Esophagus muscularis mucosa (tissue), 4 donors: ENCODE results near the gene ZMIZ1. TPM values are rescaled to one million over a fixed set of nuclear protein-coding genes. Genes with fewer than 3 reads are reported as not detected.
A peak's percentile ranks its signal among the peaks of the same experiment; 100 is the strongest.

ENCODE experiments used
- DNase-seq: peaks from one replicate; pipeline ENCODE4 v3.0.0-alpha.2; 2017; ENCODE audit errors: extremely low spot score
- H3K27ac ChIP-seq, 4 donors: fragments of 200-600 bp; sonication (generic); replicated peaks in 1 of 4; 1 replicate in 3 of 4; 2 replicates in 1 of 4; pipeline ENCODE4 v1.5.1; 2016 to 2019; ENCODE audit warnings: mild to moderate bottlenecking in 1 of 4
- H3K27me3 ChIP-seq, 4 donors: fragments of 200-600 bp; sonication (generic); one replicate each; pipeline versions ENCODE4 v1.5.1 to v1.6.0; 2016 to 2019
- H3K36me3 ChIP-seq, 4 donors: fragments of 200-600 bp; sonication (generic); one replicate each; pipeline ENCODE4 v1.5.1; 2016 to 2019
- H3K4me1 ChIP-seq, 4 donors: fragments of 200-600 bp; sonication (generic); one replicate each; pipeline ENCODE4 v1.5.1; 2016 to 2019
- H3K4me3 ChIP-seq, 4 donors: fragments of 200-600 bp; sonication (generic); 1 replicate in 2 of 4; 2 replicates in 2 of 4; pipeline ENCODE4 v1.5.1; 2016 to 2019; ENCODE audit warnings: mild to moderate bottlenecking in 4 of 4, moderate library complexity in 1 of 4
- H3K9me3 ChIP-seq, 4 donors: fragments of 200-600 bp; sonication (generic); 1 replicate in 3 of 4; 2 replicates in 1 of 4; pipeline ENCODE4 v1.5.1; 2016 to 2019
- EP300 ChIP-seq: sonication (generic); formaldehyde crosslinking; IDR thresholded peaks from one replicate; pipeline ENCODE4 v1.6.1; 2017; ENCODE audit warnings: antibody characterized with exemption
- POLR2A ChIP-seq: fragments of 450-650 bp; IDR thresholded peaks from one replicate; pipeline ENCODE4 v1.6.1; 2017; ENCODE audit warnings: antibody characterized with exemption, moderate library complexity, mild to moderate bottlenecking, low read depth
- POLR2AphosphoS5 ChIP-seq, 2 donors: sonication (generic); formaldehyde crosslinking; IDR thresholded peaks; one replicate each; pipeline ENCODE4 v1.6.1; 2017; ENCODE audit warnings: antibody characterized with exemption in 2 of 2
- WGBS: methylation state at CpG from one replicate; pipeline ENCODE4 v1.1.5; 2018; 5-methylcytosine and 5-hydroxymethylcytosine counted together
- intact Hi-C: fragments of 100-400 bp; cut with DNase I; formaldehyde crosslinking; loops from one replicate; pipeline ENCODE4 v1.15.1; 2023
- total RNA-seq, 4 donors: library from RNA; depleted of rRNA; stranded (reverse); fragments of >200 nt; gene quantifications; one replicate each; pipeline versions ENCODE4 v1.1.0 to v1.2.1, GENCODE V29; 2016
- TF ChIP-seq, protein P1 (sequence below), 3 experiments: fragments of 200-600 bp in 2 of 3; fragments of 450-650 bp in 1 of 3; sonication (generic) in 2 of 3; IDR thresholded peaks; one replicate each; pipeline ENCODE4 v1.5.1; 2017 to 2019; ENCODE audit warnings: antibody characterized with exemption in 3 of 3, mild to moderate bottlenecking in 2 of 3, moderate library complexity in 1 of 3

ZMIZ1 gene
- total RNA-seq, 4 donors from 2014 or later, result 48.7 to 87.2 (median 66.0) TPM

DNA sequence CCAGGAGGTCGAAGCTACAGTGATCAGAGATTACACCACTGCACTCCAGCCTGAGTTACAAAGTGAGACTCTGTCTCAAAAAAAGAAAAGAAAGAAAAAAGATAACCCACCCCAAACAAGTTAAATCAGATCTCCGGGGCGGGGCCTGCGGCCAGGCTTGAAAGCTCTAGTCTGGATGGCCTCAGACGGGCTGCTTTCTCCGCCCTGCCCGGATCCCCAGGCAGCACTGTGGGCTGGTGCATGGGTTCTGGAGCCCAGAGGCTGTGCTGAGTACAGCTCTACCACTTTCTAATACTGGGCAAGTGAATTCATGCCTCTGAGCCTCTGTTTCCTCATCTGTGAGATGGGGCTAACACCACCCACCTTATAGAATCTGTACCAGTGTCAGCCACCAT lies 83.7 kb downstream of the ZMIZ1 start:
- TF ChIP-seq EP300 (no peak), POLR2AphosphoS5 (IDR thresholded peaks at IDR 0.05) (no peak), POLR2A (no peak)
- TF ChIP-seq, protein P1, sequence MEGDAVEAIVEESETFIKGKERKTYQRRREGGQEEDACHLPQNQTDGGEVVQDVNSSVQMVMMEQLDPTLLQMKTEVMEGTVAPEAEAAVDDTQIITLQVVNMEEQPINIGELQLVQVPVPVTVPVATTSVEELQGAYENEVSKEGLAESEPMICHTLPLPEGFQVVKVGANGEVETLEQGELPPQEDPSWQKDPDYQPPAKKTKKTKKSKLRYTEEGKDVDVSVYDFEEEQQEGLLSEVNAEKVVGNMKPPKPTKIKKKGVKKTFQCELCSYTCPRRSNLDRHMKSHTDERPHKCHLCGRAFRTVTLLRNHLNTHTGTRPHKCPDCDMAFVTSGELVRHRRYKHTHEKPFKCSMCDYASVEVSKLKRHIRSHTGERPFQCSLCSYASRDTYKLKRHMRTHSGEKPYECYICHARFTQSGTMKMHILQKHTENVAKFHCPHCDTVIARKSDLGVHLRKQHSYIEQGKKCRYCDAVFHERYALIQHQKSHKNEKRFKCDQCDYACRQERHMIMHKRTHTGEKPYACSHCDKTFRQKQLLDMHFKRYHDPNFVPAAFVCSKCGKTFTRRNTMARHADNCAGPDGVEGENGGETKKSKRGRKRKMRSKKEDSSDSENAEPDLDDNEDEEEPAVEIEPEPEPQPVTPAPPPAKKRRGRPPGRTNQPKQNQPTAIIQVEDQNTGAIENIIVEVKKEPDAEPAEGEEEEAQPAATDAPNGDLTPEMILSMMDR (IDR thresholded peaks at IDR 0.05), result no peak
- Histone ChIP-seq H3K27ac (peak overlapping the region; percentile 85 to 90 (median 88)), H3K9me3 (no peaks in the 10 kb centered on the region), H3K4me3 (no peak overlapping the region), H3K36me3 (peaks cover 0 to 3% (median 0%) of the 10 kb centered on the region in 4 donors), H3K27me3 (no peaks in the 10 kb centered on the region), H3K4me1 (peaks cover 99 to 100% (median 100%) of the 10 kb centered on the region in 4 donors)
- intact Hi-C loops, result no loop called here
- no peak for DNase-seq
- 85% methylated on average over 7 of the region's 7 CpGs for WGBS

DNA sequence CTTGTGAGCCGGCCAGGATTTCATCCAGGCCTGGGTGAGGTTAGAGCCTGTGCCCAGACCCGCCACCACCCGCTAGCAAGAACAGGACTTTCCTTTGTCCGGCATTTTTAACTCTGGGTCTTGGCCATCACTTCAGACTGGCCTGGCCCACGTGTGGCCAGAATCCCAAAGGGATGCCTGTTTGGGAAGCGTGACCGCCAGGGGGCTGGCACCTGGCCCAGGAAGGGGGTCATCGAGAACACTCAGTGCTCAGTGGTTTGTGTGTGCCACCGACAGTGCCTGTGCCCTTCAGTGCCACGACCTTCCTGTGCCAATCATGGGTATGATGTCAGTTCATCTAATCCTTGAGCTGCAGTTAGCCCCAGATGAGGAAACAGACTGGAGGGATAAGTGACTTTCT lies 85.0 kb downstream of the ZMIZ1 start:
- no peaks in the 10 kb centered on the region for H3K27me3 ChIP-seq
- H3K9me3 ChIP-seq, result no peaks in the 10 kb centered on the region
- WGBS, result 40% methylated on average over 2 of the region's 10 CpGs
- intact Hi-C loops, result no loop called here
- H3K4me1 ChIP-seq, result peaks cover 99 to 100% (median 100%) of the 10 kb centered on the region in 4 donors
- peak overlapping the region; percentile 85 to 90 (median 88) for H3K27ac ChIP-seq
- TF ChIP-seq EP300 (no peak), POLR2AphosphoS5 (IDR thresholded peaks at IDR 0.05) (peak; percentile 28 to 38)
- no peaks in the 10 kb centered on the region for H3K36me3 ChIP-seq
- H3K4me3 ChIP-seq, result no peak overlapping the region
- no peak for DNase-seq

DNA sequence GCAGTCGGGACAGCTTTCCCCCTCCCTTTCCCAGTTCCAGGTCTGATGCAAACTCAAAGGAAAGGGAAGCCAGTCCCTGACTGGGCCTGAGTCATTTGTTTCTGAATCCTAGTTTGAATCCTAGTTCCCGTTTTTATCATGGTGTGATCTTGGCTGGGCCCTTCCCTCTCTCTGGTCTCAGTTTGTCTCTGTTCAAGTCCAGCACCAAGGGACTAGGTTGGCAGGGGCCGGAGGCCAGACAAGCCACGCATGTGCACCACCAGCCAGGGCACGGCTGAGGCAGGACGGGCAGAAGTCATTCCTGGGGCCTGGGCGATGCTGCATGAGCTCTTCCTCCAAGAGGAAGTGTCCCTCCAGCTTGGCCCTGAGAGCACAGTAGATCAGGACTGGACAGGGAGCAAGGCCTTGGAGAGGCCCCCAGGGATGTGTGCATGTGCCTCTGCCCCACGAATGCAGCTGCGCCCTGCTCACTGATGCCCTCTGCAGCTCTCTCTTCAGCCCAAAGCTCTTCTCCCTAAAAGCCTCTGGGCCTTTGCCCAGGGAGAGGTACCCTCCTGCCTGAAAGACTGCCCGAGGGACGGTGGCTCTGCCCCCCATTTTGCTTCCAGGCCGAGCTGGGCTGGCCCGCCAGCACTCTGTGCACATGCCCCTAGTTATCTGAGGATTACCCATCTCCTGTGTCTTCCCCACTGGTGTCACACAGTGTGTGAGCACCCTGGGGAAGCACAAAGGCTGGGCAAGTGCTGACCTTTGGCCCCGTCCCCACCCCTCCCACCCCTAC lies 86.7 kb downstream of the ZMIZ1 start:
- WGBS, result 66% methylated on average over 9 of the region's 14 CpGs
- TF ChIP-seq POLR2A, result no peak
- TF ChIP-seq POLR2AphosphoS5 (IDR thresholded peaks at IDR 0.05), result peak in 1 of 2 donors; percentile 22
- no peak for TF ChIP-seq EP300
- TF ChIP-seq, protein P1 (IDR thresholded peaks at IDR 0.05), result peak in 1 of 3 experiments; percentile 13
- no peak for DNase-seq
- Histone ChIP-seq H3K9me3 (no peaks in the 10 kb centered on the region), H3K4me1 (peaks cover 99 to 100% (median 100%) of the 10 kb centered on the region in 4 donors), H3K27me3 (no peaks in the 10 kb centered on the region), H3K27ac (peak overlapping the region; percentile 85 to 90 (median 88)), H3K36me3 (no peaks in the 10 kb centered on the region), H3K4me3 (no peak overlapping the region)
- intact Hi-C loops, result no loop called here

DNA sequence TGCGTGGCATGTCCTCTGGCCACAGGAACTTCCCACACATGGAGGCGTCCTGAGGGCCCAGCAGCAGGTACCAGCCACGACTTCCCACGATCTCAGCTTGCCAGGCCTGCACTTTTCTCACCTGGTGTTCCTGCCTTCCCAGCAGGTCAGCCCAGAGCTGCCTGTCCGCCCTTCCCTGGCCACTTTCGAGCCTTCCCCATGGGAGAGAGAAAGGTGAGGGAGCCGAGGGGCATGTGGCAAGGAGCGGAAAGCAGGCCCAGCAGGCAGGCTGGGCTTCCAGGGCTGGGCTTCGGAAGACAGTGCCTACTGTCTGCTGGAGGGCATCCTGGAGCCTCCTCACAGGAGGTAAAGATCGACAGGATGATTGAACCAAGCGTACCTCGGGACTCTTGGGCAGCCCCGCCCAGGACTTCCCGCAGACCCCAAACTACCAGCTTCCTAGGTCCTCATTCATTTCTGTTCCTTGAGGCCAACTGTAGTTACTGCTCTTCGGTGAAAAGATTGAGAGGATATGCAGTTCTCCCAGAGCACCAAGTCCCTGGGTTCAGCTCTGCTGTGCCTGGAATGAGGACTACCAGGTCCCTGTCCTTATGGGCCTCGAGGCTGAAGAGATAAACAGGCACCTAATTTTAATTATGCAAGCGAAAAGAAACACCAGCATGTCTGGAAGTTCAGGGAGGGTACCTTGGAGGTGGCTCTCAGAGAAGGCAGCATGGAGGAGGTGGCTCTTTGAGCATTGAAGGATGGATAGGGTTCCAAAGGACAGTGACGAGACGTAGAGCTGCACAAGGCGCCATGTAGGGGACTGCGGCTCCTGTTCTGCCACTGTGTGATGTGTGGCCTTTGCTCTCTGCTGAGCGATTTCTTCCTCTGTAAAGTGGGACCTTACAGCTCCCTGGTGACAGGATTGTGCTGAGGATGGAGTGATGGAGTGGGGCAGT lies 87.8 kb downstream of the ZMIZ1 start:
- H3K4me1 ChIP-seq, result peaks cover 99 to 100% (median 100%) of the 10 kb centered on the region in 4 donors
- no peak overlapping the region for H3K4me3 ChIP-seq
- H3K27me3 ChIP-seq, result no peaks in the 10 kb centered on the region
- no peaks in the 10 kb centered on the region for H3K9me3 ChIP-seq
- WGBS, result 89% methylated on average over 18 of the region's 22 CpGs
- peaks cover 0 to under 1% (median 0%) of the 10 kb centered on the region in 4 donors for H3K36me3 ChIP-seq
- TF ChIP-seq EP300, result no peak
- no peak for DNase-seq
- intact Hi-C loops, result no loop called here
- H3K27ac ChIP-seq, result peak overlapping the region; percentile 85 to 90 (median 88)

- 56% methylated on average over 4 of the region's 5 CpGs for WGBS
- Histone ChIP-seq H3K36me3 (peaks cover 0 to 14% (median 10%) of the 10 kb centered on the region in 4 donors), H3K27ac (peak overlapping the region; percentile 85 to 90 (median 88)), H3K4me3 (no peak overlapping the region), H3K27me3 (no peaks in the 10 kb centered on the region), H3K4me1 (peaks cover 100% of the 10 kb centered on the region in 4 donors), H3K9me3 (no peaks in the 10 kb centered on the region)
- intact Hi-C loops, result no loop called here
- TF ChIP-seq, protein P1 (IDR thresholded peaks at IDR 0.05), result no peak
- TF ChIP-seq EP300 (no peak), POLR2A (no peak), POLR2AphosphoS5 (IDR thresholded peaks at IDR 0.05) (no peak)
- no peak for DNase-seq
Observed at GRCh38 chr10:79158004-79158340, 89.2 kb downstream of the ZMIZ1 start.
